H9 (cell line): ENCODE results near the gene PIMREG. TPM values are rescaled to one million over a fixed set of nuclear protein-coding genes. Genes with fewer than 3 reads are reported as not detected.
A peak's percentile ranks its signal among the peaks of the same experiment; 100 is the strongest.

ENCODE experiments used
- DNase-seq: peaks from one replicate; pipeline ENCODE4 v3.0.0-alpha.2; 2017
- H2AFZ ChIP-seq: one replicate; pipeline ENCODE4 v1.6.1; 2013; ENCODE audit warnings: mild to moderate bottlenecking, low read length, control low read depth, moderate library complexity
- H2AK5ac ChIP-seq: 2 replicates; pipeline ENCODE4 v1.6.1; 2013; ENCODE audit warnings: low read length, control low read depth, mixed read lengths; ENCODE audit not compliant: insufficient read length
- H2BK120ac ChIP-seq: one replicate; pipeline ENCODE4 v1.6.1; 2013; ENCODE audit warnings: low read depth, mild to moderate bottlenecking, low read length, control low read depth, inconsistent platforms; ENCODE audit not compliant: poor library complexity, severe bottlenecking
- H2BK12ac ChIP-seq: 2 replicates; pipeline ENCODE4 v1.6.1; 2013; ENCODE audit warnings: low read length, control low read depth, mixed read lengths, low read depth; ENCODE audit not compliant: insufficient read length
- H2BK15ac ChIP-seq: 2 replicates; pipeline ENCODE4 v1.6.1; 2013; ENCODE audit warnings: low read depth, low read length, control low read depth
- H2BK20ac ChIP-seq: one replicate; pipeline ENCODE4 v1.6.1; 2013; ENCODE audit warnings: low read depth, mild to moderate bottlenecking, low read length, control low read depth, inconsistent platforms; ENCODE audit not compliant: poor library complexity, severe bottlenecking
- H2BK5ac ChIP-seq: 2 replicates; pipeline ENCODE4 v1.6.1; 2013; ENCODE audit warnings: low read length, control low read depth, mixed read lengths; ENCODE audit not compliant: insufficient read length
- H3K14ac ChIP-seq: 2 replicates; pipeline ENCODE4 v1.6.1; 2013; ENCODE audit warnings: low read length, control low read depth; ENCODE audit not compliant: insufficient read depth
- H3K18ac ChIP-seq: 2 replicates; pipeline ENCODE4 v1.6.1; 2013; ENCODE audit warnings: low read depth, mild to moderate bottlenecking, mixed read lengths, low read length, control low read depth; ENCODE audit not compliant: insufficient read length
- H3K23ac ChIP-seq: 2 replicates; pipeline ENCODE4 v1.6.1; 2013; ENCODE audit warnings: low read length, control low read depth, mixed read lengths, low read depth; ENCODE audit not compliant: insufficient read length
- H3K23me2 ChIP-seq: 2 replicates; pipeline ENCODE4 v1.6.1; 2013; ENCODE audit warnings: low read depth, mild to moderate bottlenecking, mixed read lengths, low read length, control low read depth; ENCODE audit not compliant: insufficient read length, poor library complexity, severe bottlenecking
- H3K27ac ChIP-seq: 2 replicates; pipeline ENCODE4 v1.5.1; 2013; ENCODE audit warnings: low read length, control low read depth, mixed read lengths, low read depth; ENCODE audit not compliant: insufficient read length
- H3K27me3 ChIP-seq: 2 replicates; pipeline ENCODE4 v1.6.1; 2013; ENCODE audit warnings: low read length, control low read depth, inconsistent platforms; ENCODE audit not compliant: insufficient read depth
- H3K4ac ChIP-seq: 2 replicates; pipeline ENCODE4 v1.6.1; 2013; ENCODE audit warnings: low read depth, mild to moderate bottlenecking, control low read depth, inconsistent platforms, low read length, moderate library complexity
- H3K4me1 ChIP-seq: 2 replicates; pipeline ENCODE4 v1.6.1; 2013; ENCODE audit warnings: low read length, control low read depth, inconsistent platforms; ENCODE audit not compliant: insufficient read depth
- H3K4me2 ChIP-seq: 2 replicates; pipeline ENCODE4 v1.6.1; 2013; ENCODE audit warnings: low read length, control low read depth, mixed read lengths; ENCODE audit not compliant: insufficient read length, insufficient read depth
- H3K56ac ChIP-seq: 2 replicates; pipeline ENCODE4 v1.6.1; 2013; ENCODE audit warnings: low read depth, mild to moderate bottlenecking, mixed read lengths, low read length, control low read depth; ENCODE audit not compliant: insufficient read length
- H3K79me1 ChIP-seq: 2 replicates; pipeline ENCODE4 v1.6.1; 2013; ENCODE audit warnings: low read depth, mild to moderate bottlenecking, moderate library complexity, low read length, control low read depth, inconsistent platforms; ENCODE audit not compliant: insufficient read depth, poor library complexity, severe bottlenecking
- H3K79me2 ChIP-seq: 2 replicates; pipeline ENCODE4 v1.6.1; 2013; ENCODE audit warnings: low read length, control low read depth, inconsistent platforms; ENCODE audit not compliant: insufficient read depth
- H3K9ac ChIP-seq: 2 replicates; pipeline ENCODE4 v1.6.1; 2013; ENCODE audit warnings: low read length, control low read depth, mixed read lengths; ENCODE audit not compliant: insufficient read length; ENCODE audit errors: extremely low read depth
- H3K9me3 ChIP-seq: one replicate; pipeline ENCODE4 v1.6.1; 2013; ENCODE audit warnings: low read depth, low read length, inconsistent platforms; ENCODE audit not compliant: control insufficient read depth
- H3T11ph ChIP-seq: one replicate; pipeline ENCODE4 v1.6.1; 2013; ENCODE audit warnings: mild to moderate bottlenecking, low read length, control low read depth, inconsistent platforms
- H4K20me1 ChIP-seq: one replicate; pipeline ENCODE4 v1.6.1; 2013; ENCODE audit not compliant: control insufficient read depth, insufficient read length, insufficient read depth
- H4K5ac ChIP-seq: 2 replicates; pipeline ENCODE4 v1.6.1; 2013; ENCODE audit warnings: low read depth, mild to moderate bottlenecking, mixed read lengths, low read length, control low read depth; ENCODE audit not compliant: insufficient read length
- H4K8ac ChIP-seq: replicated peaks from 2 replicates; pipeline ENCODE4 v1.6.1; 2013; ENCODE audit warnings: low read length, control low read depth, mixed read lengths, low read depth; ENCODE audit not compliant: insufficient read length
- H4K91ac ChIP-seq: 2 replicates; pipeline ENCODE4 v1.6.1; 2013; ENCODE audit warnings: low read depth, mild to moderate bottlenecking, moderate library complexity, mixed read lengths, low read length, control low read depth; ENCODE audit not compliant: insufficient read length
- H3K27ac Mint-ChIP-seq, 3 experiments: 2 replicates in 2 of 3; 3 replicates in 1 of 3; pipeline ENCODE4 v1.8.0; 2020 to 2021; ENCODE audit warnings: mixed read lengths in 3 of 3, mild to moderate bottlenecking in 1 of 3, moderate library complexity in 1 of 3
- H3K27me3 Mint-ChIP-seq: 2 replicates; pipeline ENCODE4 v1.8.0; 2021; ENCODE audit warnings: low read depth, mild to moderate bottlenecking, moderate library complexity, mixed read lengths
- H3K36me3 Mint-ChIP-seq, 3 experiments: 2 replicates in 2 of 3; 3 replicates in 1 of 3; pipeline ENCODE4 v1.8.0; 2020 to 2021; ENCODE audit warnings: low read depth in 3 of 3, mixed read lengths in 3 of 3; ENCODE audit not compliant: insufficient read depth in 1 of 3
- H3K4me1 Mint-ChIP-seq, 2 experiments: 2 replicates each; pipeline ENCODE4 v1.8.0; 2020; ENCODE audit warnings: mixed read lengths in 2 of 2
- H3K4me3 Mint-ChIP-seq, 2 experiments: 2 replicates in 1 of 2; 3 replicates in 1 of 2; pipeline ENCODE4 v1.8.0; 2020 to 2021; ENCODE audit warnings: mild to moderate bottlenecking in 2 of 2, mixed read lengths in 2 of 2, moderate library complexity in 1 of 2
- H3K9me3 Mint-ChIP-seq, 2 experiments: 2 replicates in 1 of 2; 3 replicates in 1 of 2; pipeline ENCODE4 v1.8.0; 2020; ENCODE audit warnings: mild to moderate bottlenecking in 2 of 2, mixed read lengths in 2 of 2, moderate library complexity in 1 of 2
- CTCF ChIP-seq: fragments of 200-600 bp; sonication (generic); conservative IDR thresholded peaks from 3 replicates; pipeline ENCODE4 v1.8.0; 2021; ENCODE audit warnings: antibody characterized with exemption, mild to moderate bottlenecking
- WGBS: extraction: QIAGEN DNeasy Blood & Tissue Kit; methylation state at CpG from one replicate; pipeline ENCODE4 v1.1.7; 2013; ENCODE audit warnings: missing lambda C conversion rate, low lambda C conversion rate, mixed read lengths; ENCODE audit not compliant: insufficient read length; ENCODE audit errors: extremely low coverage; 5-methylcytosine and 5-hydroxymethylcytosine counted together
- total RNA-seq: library from RNA; stranded (reverse); gene quantifications from 2 replicates; pipeline ENCODE4 v1.2.1, GENCODE V29; 2021

The PIMREG gene
- total RNA-seq, 1 experiment from 2014 or later: 91.6 TPM

GRCh38 chr17:6492892-6493674, 48.8 kb downstream of the PIMREG start:
- peak overlapping the region; percentile 77 for H4K5ac ChIP-seq
- H3K27me3 ChIP-seq: no peaks in the 10 kb centered on the region
- H3K14ac ChIP-seq: no peak overlapping the region
- no peaks in the 10 kb centered on the region for H3K9me3 ChIP-seq
- no peaks in the 10 kb centered on the region for H3K79me2 ChIP-seq
- H4K91ac ChIP-seq: peak overlapping the region; percentile 18
- H3K4me1 Mint-ChIP-seq: peaks cover 60 to 69% of the 10 kb centered on the region in 2 experiments
- H3K27ac ChIP-seq: no peak overlapping the region
- H3K23ac ChIP-seq: no peak overlapping the region
- peak overlapping the region in 2 of 3 experiments; percentile 49 to 60; a peak in 1 of 7 replicates for H3K27ac Mint-ChIP-seq
- peak; percentile 71 for DNase-seq
- H2AK5ac ChIP-seq: peak overlapping the region; percentile 60
- WGBS: no CpG with 5 or more reads among the region's 4 CpGs
- H2BK5ac ChIP-seq: no peak overlapping the region
- no peak overlapping the region; a peak in 1 of 5 replicates for H3K4me3 Mint-ChIP-seq
- H2BK12ac ChIP-seq: no peak overlapping the region
- peaks cover 3% of the 10 kb centered on the region for H3K23me2 ChIP-seq
- no peak overlapping the region for H2AFZ ChIP-seq
- H3T11ph ChIP-seq: no peak overlapping the region
- no peak overlapping the region for H3K56ac ChIP-seq
- H3K36me3 Mint-ChIP-seq: peaks cover 0 to 2% (median 0%) of the 10 kb centered on the region in 3 experiments; a peak in 1 of 7 replicates
- H3K79me1 ChIP-seq: no peaks in the 10 kb centered on the region
- peak overlapping the region; percentile 53 for H4K8ac ChIP-seq
- no peak overlapping the region for H2BK20ac ChIP-seq
- no peak overlapping the region for H2BK15ac ChIP-seq
- no peaks in the 10 kb centered on the region for H4K20me1 ChIP-seq
- H3K9me3 Mint-ChIP-seq: no peaks in the 10 kb centered on the region; a peak in 2 of 5 replicates
- H3K18ac ChIP-seq: no peak overlapping the region
- H3K9ac ChIP-seq: no peak overlapping the region
- no peak overlapping the region for H2BK120ac ChIP-seq
- peaks cover 8% of the 10 kb centered on the region; the same call in 1 of the 2 replicates for H3K4me1 ChIP-seq
- TF ChIP-seq CTCF: no peak
- peaks cover 2% of the 10 kb centered on the region for H3K27me3 Mint-ChIP-seq
- H3K4me2 ChIP-seq: no peak overlapping the region
- no peak overlapping the region for H3K4ac ChIP-seq
